K562 (cell line): Measurements from ENCODE around the gene PTRHD1. TPM values are rescaled to one million over a fixed set of nuclear protein-coding genes. Genes with fewer than 3 reads are reported as not detected.

ENCODE experiments used
- ATAC-seq: fragments of 200-7000 bp; cut with Tn5 transposase; 3 replicates; pipeline ENCODE4 v1.9.1; 2020; ENCODE audit warnings: moderate library complexity
- BruUV-seq: library from RNA; stranded (reverse); fragments of 400-500 nt; replicated peaks from 2 replicates; lab custom pipeline; 2021; lab: Mats Ljungman, UMichigan
- CTCF ChIA-PET: fragments of 300-600 bp; formaldehyde crosslinking; extraction: SDS; loops from one replicate; lab custom pipeline; 2021; ENCODE audit warnings: low intra/inter-chr PET ratio; lab: Yijun Ruan, JAX
- POLR2A ChIA-PET: fragments of 300-600, 350-650 bp; sonication (Branson Sonifier 250); formaldehyde crosslinking; extraction: SDS; loops from one replicate; lab custom pipeline; 2021; ENCODE audit warnings: antibody characterized with exemption, inconsistent platforms; lab: Yijun Ruan, JAX
- DNase-seq, 4 experiments: peaks; one replicate each; pipeline versions ENCODE4 v3.0.0 to v3.0.0-alpha.2; 2011 to 2018; ENCODE audit warnings: low spot score in 3 of 4, mixed read lengths in 3 of 4; ENCODE audit errors: extremely low read depth in 1 of 4
- FAIRE-seq: peaks from 2 replicates; lab custom pipeline; 2011; peaks lifted over from hg19 to GRCh38; lab: Jason Lieb, UNC
- H2AFZ ChIP-seq: 2 replicates; pipeline ENCODE4 v1.6.0; 2011; ENCODE audit warnings: low read depth, low read length, control low read depth, inconsistent platforms
- H3K27ac ChIP-seq: fragments of 200-600 bp; 3 replicates; pipeline ENCODE4 v1.8.0; 2011; ENCODE audit warnings: low read depth, mild to moderate bottlenecking, control low read depth, inconsistent platforms, low read length, moderate library complexity, mixed read lengths; ENCODE audit errors: extremely low read depth
- H3K27me3 ChIP-seq, 2 experiments: fragments of 300-600 bp in 1 of 2; 2 replicates in 1 of 2; 3 replicates in 1 of 2; pipeline versions ENCODE4 v1.6.0 to v1.8.0; 2011; ENCODE audit warnings: inconsistent platforms in 2 of 2, low read length in 2 of 2, mild to moderate bottlenecking in 1 of 2, mixed read lengths in 1 of 2, moderate library complexity in 1 of 2; ENCODE audit not compliant: control insufficient read depth in 2 of 2, insufficient read depth in 2 of 2
- H3K36me3 ChIP-seq: fragments of 300-600 bp; 3 replicates; pipeline ENCODE4 v1.8.0; 2011; ENCODE audit warnings: mild to moderate bottlenecking, low read length, inconsistent platforms; ENCODE audit not compliant: control insufficient read depth, insufficient read depth
- H3K4me1 ChIP-seq, 2 experiments: fragments of 200-600 bp in 1 of 2; replicated peaks in 1 of 2; 2 replicates in 1 of 2; 3 replicates in 1 of 2; pipeline versions ENCODE4 v1.5.1 to v1.8.0; 2011; ENCODE audit warnings: inconsistent platforms in 2 of 2, low read length in 2 of 2, mild to moderate bottlenecking in 1 of 2, mixed read lengths in 1 of 2, moderate library complexity in 1 of 2; ENCODE audit not compliant: control insufficient read depth in 2 of 2, insufficient read depth in 2 of 2
- H3K4me2 ChIP-seq: 2 replicates; pipeline ENCODE4 v1.6.1; 2011; ENCODE audit warnings: low read length, control low read depth, inconsistent platforms, mixed read lengths; ENCODE audit not compliant: insufficient read depth
- H3K4me3 ChIP-seq: fragments of 200-600 bp; sonication (generic), shearing (Covaris generic); 2 replicates; pipeline ENCODE4 v1.5.1; 2016; ENCODE audit warnings: control low read depth, inconsistent platforms
- H3K79me2 ChIP-seq: fragments of 200-600 bp; 3 replicates; pipeline ENCODE4 v1.8.0; 2011; ENCODE audit warnings: low read length, inconsistent platforms; ENCODE audit not compliant: control insufficient read depth, insufficient read depth
- H3K9ac ChIP-seq, 2 experiments: 2 replicates each; pipeline versions ENCODE4 v1.6.0 to v1.6.1; 2011; ENCODE audit warnings: low read depth in 2 of 2, low read length in 2 of 2, control low read depth in 1 of 2, inconsistent platforms in 1 of 2, mild to moderate bottlenecking in 1 of 2, mixed read lengths in 1 of 2; ENCODE audit not compliant: insufficient read depth in 1 of 2
- H3K9me1 ChIP-seq: one replicate; pipeline ENCODE4 v1.6.0; 2011; ENCODE audit warnings: inconsistent platforms, mild to moderate bottlenecking, low read length, moderate library complexity; ENCODE audit not compliant: control insufficient read depth, insufficient read depth
- H3K9me3 ChIP-seq: replicated peaks from 2 replicates; pipeline ENCODE4 v1.5.1; 2011; ENCODE audit warnings: low read depth, low read length, inconsistent platforms; ENCODE audit not compliant: control insufficient read depth, insufficient read depth
- H4K20me1 ChIP-seq: replicated peaks from 2 replicates; pipeline ENCODE4 v1.6.1; 2011; ENCODE audit warnings: low read length, inconsistent platforms, mixed read lengths; ENCODE audit not compliant: control insufficient read depth, insufficient read depth
- MAFF ChIP-seq: IDR thresholded peaks from 2 replicates; pipeline ENCODE4 v1.6.1; 2012; ENCODE audit warnings: low read length, improper control_type of control experiment
- PREB ChIP-seq: sonication (generic); formaldehyde crosslinking; IDR thresholded peaks from 2 replicates; pipeline ENCODE4 v1.8.1; 2023; ENCODE audit warnings: mild to moderate bottlenecking, missing genetic modification reagents
- SP1 ChIP-seq: sonication (generic); formaldehyde crosslinking; IDR thresholded peaks from 2 replicates; pipeline ENCODE4 v1.8.1; 2022; ENCODE audit warnings: mild to moderate bottlenecking, missing genetic modification reagents
- WGBS: fragments of 100-300 bp; shearing (Covaris generic); methylation state at CpG from one replicate; pipeline ENCODE4 v1.1.6; 2016; ENCODE audit warnings: low coverage, mixed read lengths; ENCODE audit not compliant: insufficient coverage; ENCODE audit errors: missing lambda C conversion rate; 5-methylcytosine and 5-hydroxymethylcytosine counted together
- in situ Hi-C: fragments of 300-500 bp; cut with MboI; formaldehyde crosslinking; loops from 4 replicates; pipeline ENCODE4 v1.15.0; 2018; ENCODE audit warnings: inconsistent platforms, mixed read lengths
- intact Hi-C: fragments of 100-400 bp; cut with micrococcal nuclease; formaldehyde crosslinking; loops from 2 replicates; pipeline ENCODE4 v1.14.2; 2022
- polyA plus RNA-seq, 8 experiments: library from polyadenylated mRNA; depleted of rRNA in 4 of 8; stranded (reverse) in 5 of 8; unstranded in 3 of 8; fragments of >200 nt; fragmentation: Nextera tagmentation in 2 of 8; fragmentation: Illumina TruSeq in 1 of 8; extraction: Ambion mirVana in 2 of 8; extraction: Trizol in 1 of 8; gene quantifications; 2 replicates each; pipeline versions ENCODE4 v1.2.1 to v1.2.3, GENCODE V29; 2011 to 2014; ENCODE audit warnings: inconsistent platforms in 1 of 8, missing spikeins in 1 of 8
- total RNA-seq, 7 experiments: library from RNA; depleted of rRNA in 6 of 7; stranded (reverse); fragments of >200 nt in 6 of 7; fragmentation: Illumina TruSeq in 2 of 7; extraction: Trizol in 2 of 7; gene quantifications; 2 replicates each; pipeline versions ENCODE4 v1.2.1 to v1.2.3, GENCODE V29; 2011 to 2021; ENCODE audit warnings: low replicate concordance in 1 of 7

Gene PTRHD1
- total and polyA plus RNA-seq, 9 of the 15 experiments (the other 6 are each of a cell fraction or from before 2014, with no cell fraction given): 15.8 to 83.2 (median 46.6) TPM

DNA sequence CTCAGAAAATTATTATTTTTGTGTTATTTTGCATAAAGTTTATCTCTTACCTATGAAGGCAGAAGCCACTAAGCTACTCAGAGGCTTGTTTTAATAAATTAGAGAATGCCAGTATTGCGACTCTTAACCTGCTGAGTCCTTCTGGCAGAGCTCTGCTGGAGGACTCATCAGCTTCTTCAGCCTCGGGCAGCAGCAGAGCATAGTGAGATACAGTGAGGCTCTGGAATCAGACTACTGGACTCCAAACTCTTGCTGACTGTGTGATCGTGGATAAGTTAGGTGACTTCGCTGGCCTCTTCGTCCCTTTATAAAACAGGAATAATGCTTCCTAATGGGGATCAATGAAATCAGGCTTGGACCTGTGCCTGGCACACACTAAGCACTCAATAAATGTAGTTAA, 1.7 kb downstream of the PTRHD1 start:
- in situ Hi-C loops: loop anchor here (25.0 kb wide), 1 partner anchor 379 kb away; no protein-coding TSS in a partner anchor
- Histone ChIP-seq H3K9ac (peak overlapping the region; percentile 84 to 98; a peak in 3 of 4 replicates), H3K9me3 (no peaks in the 10 kb centered on the region), H3K27me3 (no peaks in the 10 kb centered on the region), H3K79me2 (peaks cover 47% of the 10 kb centered on the region), H3K4me2 (peak overlapping the region; percentile 95), H3K4me3 (peak overlapping the region; percentile 87), H3K27ac (peak overlapping the region; percentile 99), H3K36me3 (peaks cover 34% of the 10 kb centered on the region; the same call in 2 of the 3 replicates), H4K20me1 (0 out of 2 replicates have a peak, but pooled peaks cover 4% of the 10 kb centered on the region), H3K4me1 (peaks cover 9 to 19% of the 10 kb centered on the region in 2 experiments; a peak in 4 of 5 replicates), H2AFZ (peak overlapping the region; percentile 100), H3K9me1 (no peaks in the 10 kb centered on the region)
- intact Hi-C loops: loop anchor here (1.0 to 2.0 kb wide), 2 partner anchors 178 to 381 kb away; no protein-coding TSS in a partner anchor
- 10% methylated on average over 5 of the region's 5 CpGs for WGBS
- DNase-seq (peak in 1 of 4 experiments; percentile 60), FAIRE-seq (peak; percentile 54), ATAC-seq (peak; percentile 40)
- BruUV-seq: no TSS peak
- ChIA-PET POLR2A (interaction anchor here (0.8 to 3.1 kb wide), 5 partner anchors 8 to 433 kb away, joined by 3 to 10 read pairs (median 7); no protein-coding TSS in a partner anchor), CTCF (no interaction called here)
- 0 out of 2 replicates have a peak, but pooled peaks have one; percentile 32 for TF ChIP-seq SP1 (CRISPR knock-in tag)
- TF ChIP-seq PREB (CRISPR knock-in tag): 0 out of 2 replicates have a peak, but pooled peaks have one; percentile 12
- TF ChIP-seq MAFF: no peak
